ENCODE results near the gene SLC7A1.

GRCh38 chr13:29598321-29598720 lies 2.8 kb upstream of the SLC7A1 start:
- TF ChIP-seq CTCF (conservative IDR thresholded peaks at IDR 0.05 in 1 of 2, IDR thresholded peaks at IDR 0.05 in 1 of 2; ENCODE audit: low read depth in 1 of 2, low read length in 2 of 2) (no peak), EZH2 (IDR thresholded peaks at IDR 0.05; ENCODE audit: low read length, missing control alignments) (no peak)

Measured in fibroblast of lung (primary cell).